ENCODE measurements around the gene PRSS36.
"Not testable (repeated sequence)": the region's sequence is repeated elsewhere in the genome, so short reads cannot be mapped to it uniquely, and the experiment has no call there.

- TF ChIP-seq CTCF (IDR thresholded peaks at IDR 0.05); POLR2AphosphoS5 (IDR thresholded peaks at IDR 0.05; ENCODE audit: low read depth, low read length); REST (IDR thresholded peaks at IDR 0.05; ENCODE audit: insufficient read depth in 1 of 2, low read depth in 2 of 2, low read length in 1 of 2); TCF7L2 (IDR thresholded peaks at IDR 0.05; ENCODE audit: low read depth, low read length): not testable (repeated sequence)
Measured at GRCh38 chr16:31136822-31137499, 12.9 kb downstream of the PRSS36 start.
